ENCODE results near the gene NGF.
"Not testable (repeated sequence)": the region's sequence is repeated elsewhere in the genome, so short reads cannot be mapped to it uniquely, and the experiment has no call there.

Gene NGF

DNA sequence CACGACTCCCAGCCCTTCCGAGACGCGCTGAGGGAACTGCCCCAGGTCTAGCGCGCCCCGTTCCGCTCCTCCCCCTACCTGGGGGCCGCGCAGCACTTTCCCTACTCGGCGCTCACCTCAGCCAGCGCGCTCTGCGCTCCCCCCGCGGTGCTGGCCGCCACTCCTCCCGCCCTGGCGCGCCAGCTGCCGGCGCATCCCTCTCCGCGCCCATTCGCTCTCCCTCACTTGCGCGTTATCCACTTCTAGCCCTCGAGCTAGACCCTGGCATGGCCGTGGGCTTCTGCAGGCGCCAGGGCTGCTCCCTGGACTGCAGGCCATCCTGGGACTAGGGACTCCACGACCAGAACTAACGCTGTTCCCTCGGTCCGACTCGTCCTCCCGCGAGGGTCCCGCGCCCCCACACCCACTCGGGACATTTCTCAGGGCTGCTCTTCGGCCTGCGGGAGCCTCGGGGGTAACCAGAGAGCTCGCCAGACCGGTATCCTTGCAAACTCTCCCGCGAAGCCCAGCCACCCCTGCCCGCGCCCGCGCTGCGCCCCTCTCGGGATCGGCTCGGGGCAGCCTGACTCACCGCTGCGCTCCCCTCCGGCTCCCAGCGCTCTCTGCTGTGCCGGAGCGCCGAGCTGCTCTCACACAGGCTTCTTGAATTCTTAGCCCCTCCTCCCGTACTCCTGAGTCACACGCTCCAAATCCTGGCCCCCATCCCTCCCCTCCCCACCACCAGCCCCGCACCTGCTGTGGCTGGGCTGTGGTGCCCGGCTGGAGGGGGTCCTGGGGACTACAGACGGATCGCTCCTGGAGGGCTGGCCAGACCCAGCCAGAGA, at the start of gene NGF:
TSS of gene NGF (minus strand) at position 617 of the 824 bp plus-strand sequence. CDS start 51,454 bp downstream, outside the sequence.
- Histone ChIP-seq H3K4me3 (ENCODE audit: low read depth in 1 of 2, low read length in 2 of 2) (peak within 1 kb of the TSS in 1 of 2 donors; percentile 40), H3K27ac (ENCODE audit: low read depth, low read length) (no peak within 1 kb of the TSS), H3K9me3 (ENCODE audit: control insufficient read depth in 1 of 2, low read length in 2 of 2) (no peaks in the 10 kb centered on the region), H3K36me3 (ENCODE audit: control insufficient read depth in 1 of 2, insufficient read depth in 2 of 2, low read length in 2 of 2) (no peaks in the 10 kb centered on the region), H3K27me3 (ENCODE audit: control insufficient read depth in 1 of 2, insufficient read depth in 2 of 2, low read length in 2 of 2) (peaks cover 20 to 21% of the 10 kb centered on the region in 2 donors), H3K9ac (ENCODE audit: low read depth in 1 of 2, low read length in 2 of 2) (no peak within 1 kb of the TSS), H3K4me1 (ENCODE audit: control insufficient read depth in 1 of 2, insufficient read depth in 2 of 2, low read length in 2 of 2) (peaks cover 0 to 3% of the 10 kb centered on the region in 2 donors)

- H3K9ac ChIP-seq (ENCODE audit: low read depth in 1 of 2, low read length in 2 of 2); H3K9me3 ChIP-seq (ENCODE audit: control insufficient read depth in 1 of 2, low read length in 2 of 2); H3K4me3 ChIP-seq (ENCODE audit: low read depth in 1 of 2, low read length in 2 of 2); H3K4me1 ChIP-seq (ENCODE audit: control insufficient read depth in 1 of 2, insufficient read depth in 2 of 2, low read length in 2 of 2); H3K27ac ChIP-seq (ENCODE audit: low read depth, low read length); H3K27me3 ChIP-seq (ENCODE audit: control insufficient read depth in 1 of 2, insufficient read depth in 2 of 2, low read length in 2 of 2); H3K36me3 ChIP-seq (ENCODE audit: control insufficient read depth in 1 of 2, insufficient read depth in 2 of 2, low read length in 2 of 2): not testable (repeated sequence)
Measured at GRCh38 chr1:115383455-115383854, 45.4 kb upstream of the NGF start.

GRCh38 chr1:115379943-115380342, 41.9 kb upstream of the NGF start:
- H3K9ac ChIP-seq (ENCODE audit: low read depth in 1 of 2, low read length in 2 of 2): no peak overlapping the region
- H3K27me3 ChIP-seq (ENCODE audit: control insufficient read depth in 1 of 2, insufficient read depth in 2 of 2, low read length in 2 of 2): peaks cover 3 to 4% of the 10 kb centered on the region in 2 donors
- H3K9me3 ChIP-seq (ENCODE audit: control insufficient read depth in 1 of 2, low read length in 2 of 2): no peaks in the 10 kb centered on the region
- no peaks in the 10 kb centered on the region for H3K4me1 ChIP-seq (ENCODE audit: control insufficient read depth in 1 of 2, insufficient read depth in 2 of 2, low read length in 2 of 2)
- no peak overlapping the region for H3K27ac ChIP-seq (ENCODE audit: low read depth, low read length)
- H3K4me3 ChIP-seq (ENCODE audit: low read depth in 1 of 2, low read length in 2 of 2): no peak overlapping the region
- no peaks in the 10 kb centered on the region for H3K36me3 ChIP-seq (ENCODE audit: control insufficient read depth in 1 of 2, insufficient read depth in 2 of 2, low read length in 2 of 2)

- H3K9ac ChIP-seq (ENCODE audit: low read depth in 1 of 2, low read length in 2 of 2): no peak overlapping the region
- H3K4me3 ChIP-seq (ENCODE audit: low read depth in 1 of 2, low read length in 2 of 2): no peak overlapping the region
- no peaks in the 10 kb centered on the region for H3K36me3 ChIP-seq (ENCODE audit: control insufficient read depth in 1 of 2, insufficient read depth in 2 of 2, low read length in 2 of 2)
- no peaks in the 10 kb centered on the region for H3K9me3 ChIP-seq (ENCODE audit: control insufficient read depth in 1 of 2, low read length in 2 of 2)
- H3K27ac ChIP-seq (ENCODE audit: low read depth, low read length): no peak overlapping the region
- peaks cover 3 to 4% of the 10 kb centered on the region in 2 donors for H3K27me3 ChIP-seq (ENCODE audit: control insufficient read depth in 1 of 2, insufficient read depth in 2 of 2, low read length in 2 of 2)
- no peaks in the 10 kb centered on the region for H3K4me1 ChIP-seq (ENCODE audit: control insufficient read depth in 1 of 2, insufficient read depth in 2 of 2, low read length in 2 of 2)
Measured at GRCh38 chr1:115377411-115377810, 39.4 kb upstream of the NGF start.

DNA sequence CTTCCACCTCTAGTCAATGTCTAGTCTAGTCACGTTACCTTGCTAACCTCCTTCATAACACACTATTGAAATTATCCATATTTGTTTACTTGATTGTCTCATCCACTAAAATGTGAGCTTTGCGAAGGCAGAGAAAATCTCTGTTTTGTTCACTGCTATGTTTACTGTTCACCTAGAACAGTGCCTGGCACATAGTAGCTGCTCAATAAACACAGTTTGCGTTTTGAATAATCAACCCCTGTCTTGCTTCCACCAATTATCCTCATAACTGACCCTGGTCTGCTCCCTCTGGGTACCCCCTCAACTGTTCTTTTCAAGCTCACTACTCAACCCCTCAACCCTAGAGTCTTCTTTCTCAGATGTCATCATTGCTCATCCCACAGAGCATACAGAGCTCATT, 36.5 kb upstream of the NGF start:
- no peak overlapping the region for H3K27ac ChIP-seq (ENCODE audit: low read depth, low read length)
- no peak overlapping the region for H3K9ac ChIP-seq (ENCODE audit: low read depth in 1 of 2, low read length in 2 of 2)
- H3K4me1 ChIP-seq (ENCODE audit: control insufficient read depth in 1 of 2, insufficient read depth in 2 of 2, low read length in 2 of 2): no peaks in the 10 kb centered on the region
- no peaks in the 10 kb centered on the region for H3K9me3 ChIP-seq (ENCODE audit: control insufficient read depth in 1 of 2, low read length in 2 of 2)
- H3K36me3 ChIP-seq (ENCODE audit: control insufficient read depth in 1 of 2, insufficient read depth in 2 of 2, low read length in 2 of 2): no peaks in the 10 kb centered on the region
- no peak overlapping the region for H3K4me3 ChIP-seq (ENCODE audit: low read depth in 1 of 2, low read length in 2 of 2)
- peaks cover 3 to 4% of the 10 kb centered on the region in 2 donors for H3K27me3 ChIP-seq (ENCODE audit: control insufficient read depth in 1 of 2, insufficient read depth in 2 of 2, low read length in 2 of 2)

DNA sequence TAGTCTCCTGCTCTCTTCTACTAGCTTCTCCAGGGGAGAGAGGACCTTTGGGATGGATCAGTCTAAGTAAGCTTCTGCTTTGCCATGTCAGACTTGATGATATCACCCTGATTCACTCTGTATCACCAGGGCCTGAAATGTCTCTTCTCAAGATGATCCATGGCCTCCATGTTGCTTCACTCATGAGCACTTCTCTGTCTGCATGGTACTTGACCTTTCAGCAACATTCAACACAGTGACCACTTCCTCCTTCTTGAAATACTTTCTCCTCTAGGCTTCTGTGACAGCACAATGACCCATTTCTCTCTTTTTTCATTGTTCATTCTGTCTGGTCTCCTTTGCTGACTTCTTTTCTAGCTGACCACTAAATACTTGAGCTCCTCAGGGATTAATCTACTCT, 35.3 kb upstream of the NGF start:
- Histone ChIP-seq H3K27ac (ENCODE audit: low read depth, low read length) (no peak overlapping the region), H3K4me3 (ENCODE audit: low read depth in 1 of 2, low read length in 2 of 2) (no peak overlapping the region), H3K9ac (ENCODE audit: low read depth in 1 of 2, low read length in 2 of 2) (no peak overlapping the region), H3K4me1 (ENCODE audit: control insufficient read depth in 1 of 2, insufficient read depth in 2 of 2, low read length in 2 of 2) (no peaks in the 10 kb centered on the region), H3K27me3 (ENCODE audit: control insufficient read depth in 1 of 2, insufficient read depth in 2 of 2, low read length in 2 of 2) (peaks cover 2 to 3% of the 10 kb centered on the region in 2 donors), H3K9me3 (ENCODE audit: control insufficient read depth in 1 of 2, low read length in 2 of 2) (no peaks in the 10 kb centered on the region), H3K36me3 (ENCODE audit: control insufficient read depth in 1 of 2, insufficient read depth in 2 of 2, low read length in 2 of 2) (no peaks in the 10 kb centered on the region)

GRCh38 chr1:115365738-115366137, 27.7 kb upstream of the NGF start:
- H3K4me1 ChIP-seq (ENCODE audit: control insufficient read depth in 1 of 2, insufficient read depth in 2 of 2, low read length in 2 of 2): no peaks in the 10 kb centered on the region

GRCh38 chr1:115364780-115365155, 26.7 kb upstream of the NGF start:
- Histone ChIP-seq H3K27ac (ENCODE audit: low read depth, low read length) (no peak overlapping the region), H3K9ac (ENCODE audit: low read depth in 1 of 2, low read length in 2 of 2) (no peak overlapping the region), H3K27me3 (ENCODE audit: control insufficient read depth in 1 of 2, insufficient read depth in 2 of 2, low read length in 2 of 2) (no peaks in the 10 kb centered on the region), H3K4me3 (ENCODE audit: low read depth in 1 of 2, low read length in 2 of 2) (no peak overlapping the region), H3K36me3 (ENCODE audit: control insufficient read depth in 1 of 2, insufficient read depth in 2 of 2, low read length in 2 of 2) (no peaks in the 10 kb centered on the region), H3K4me1 (ENCODE audit: control insufficient read depth in 1 of 2, insufficient read depth in 2 of 2, low read length in 2 of 2) (no peaks in the 10 kb centered on the region), H3K9me3 (ENCODE audit: control insufficient read depth in 1 of 2, low read length in 2 of 2) (no peaks in the 10 kb centered on the region)

More at GRCh38 chr1:115365738-115366137, 27.7 kb upstream of the NGF start:
- no peaks in the 10 kb centered on the region for H3K36me3 ChIP-seq (ENCODE audit: control insufficient read depth in 1 of 2, insufficient read depth in 2 of 2, low read length in 2 of 2)
- H3K9ac ChIP-seq (ENCODE audit: low read depth in 1 of 2, low read length in 2 of 2): no peak overlapping the region
- no peak overlapping the region for H3K27ac ChIP-seq (ENCODE audit: low read depth, low read length)
- no peak overlapping the region for H3K4me3 ChIP-seq (ENCODE audit: low read depth in 1 of 2, low read length in 2 of 2)
- no peaks in the 10 kb centered on the region for H3K9me3 ChIP-seq (ENCODE audit: control insufficient read depth in 1 of 2, low read length in 2 of 2)
- no peaks in the 10 kb centered on the region for H3K27me3 ChIP-seq (ENCODE audit: control insufficient read depth in 1 of 2, insufficient read depth in 2 of 2, low read length in 2 of 2)

- Histone ChIP-seq H3K27ac (ENCODE audit: low read depth, low read length) (no peak overlapping the region), H3K27me3 (ENCODE audit: control insufficient read depth in 1 of 2, insufficient read depth in 2 of 2, low read length in 2 of 2) (no peaks in the 10 kb centered on the region), H3K4me1 (ENCODE audit: control insufficient read depth in 1 of 2, insufficient read depth in 2 of 2, low read length in 2 of 2) (no peaks in the 10 kb centered on the region), H3K36me3 (ENCODE audit: control insufficient read depth in 1 of 2, insufficient read depth in 2 of 2, low read length in 2 of 2) (no peaks in the 10 kb centered on the region), H3K9ac (ENCODE audit: low read depth in 1 of 2, low read length in 2 of 2) (no peak overlapping the region), H3K4me3 (ENCODE audit: low read depth in 1 of 2, low read length in 2 of 2) (no peak overlapping the region), H3K9me3 (ENCODE audit: control insufficient read depth in 1 of 2, low read length in 2 of 2) (no peaks in the 10 kb centered on the region)
Measured at GRCh38 chr1:115364046-115364779, 26.2 kb upstream of the NGF start.

DNA sequence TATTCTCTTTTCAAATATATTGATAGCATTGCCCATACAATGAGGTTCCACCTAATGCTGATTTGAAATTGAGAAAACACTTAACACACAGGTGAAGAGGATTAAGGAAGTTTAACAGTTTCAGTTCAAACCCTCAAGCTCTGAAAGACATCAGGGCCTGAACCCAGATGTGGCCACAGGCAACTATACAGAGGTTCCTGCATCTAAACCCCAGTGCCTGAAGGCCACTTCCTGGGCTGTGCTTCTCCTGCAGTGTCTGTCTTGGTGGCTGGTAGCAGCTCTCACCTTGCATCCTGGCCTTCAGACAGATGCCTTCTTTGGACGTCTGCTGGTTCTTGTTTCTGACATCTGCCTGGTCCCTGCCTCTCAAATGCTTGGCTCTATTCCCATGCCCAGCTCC, 25.1 kb upstream of the NGF start:
- no peak overlapping the region for H3K9ac ChIP-seq (ENCODE audit: low read depth in 1 of 2, low read length in 2 of 2)
- no peaks in the 10 kb centered on the region for H3K27me3 ChIP-seq (ENCODE audit: control insufficient read depth in 1 of 2, insufficient read depth in 2 of 2, low read length in 2 of 2)
- no peaks in the 10 kb centered on the region for H3K36me3 ChIP-seq (ENCODE audit: control insufficient read depth in 1 of 2, insufficient read depth in 2 of 2, low read length in 2 of 2)
- H3K4me1 ChIP-seq (ENCODE audit: control insufficient read depth in 1 of 2, insufficient read depth in 2 of 2, low read length in 2 of 2): no peaks in the 10 kb centered on the region
- no peak overlapping the region for H3K4me3 ChIP-seq (ENCODE audit: low read depth in 1 of 2, low read length in 2 of 2)
- no peak overlapping the region for H3K27ac ChIP-seq (ENCODE audit: low read depth, low read length)
- H3K9me3 ChIP-seq (ENCODE audit: control insufficient read depth in 1 of 2, low read length in 2 of 2): no peaks in the 10 kb centered on the region

Data from duodenal mucosa (tissue), 2 donors.